Measurements from ENCODE around the gene CFAP57. TPM values are rescaled to one million over a fixed set of nuclear protein-coding genes. Genes with fewer than 3 reads are reported as not detected.

CFAP57 gene
- polyA plus RNA-seq, 2 of the 4 experiments (the other 2 are of a cell fraction): 0.54 to 0.80 TPM

DNA sequence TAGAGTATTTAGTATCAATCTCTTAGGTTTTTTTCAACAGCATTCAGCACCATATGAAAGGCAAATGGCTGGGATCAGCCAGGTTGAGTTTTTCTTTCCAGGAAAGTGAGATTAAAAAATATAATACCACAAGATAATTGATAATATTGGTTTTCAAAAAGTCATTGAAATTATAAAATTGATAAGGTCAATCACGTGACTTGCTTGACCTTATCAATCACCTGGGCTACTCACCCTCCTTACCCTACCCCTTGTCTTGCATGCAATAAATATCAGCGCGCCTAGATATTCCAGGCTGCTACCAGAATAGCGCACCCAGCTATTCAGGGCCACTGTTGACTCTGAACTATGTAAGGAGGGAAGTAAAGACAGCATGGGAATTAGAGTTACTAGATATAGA is 31.5 kb upstream of the CFAP57 start (continued):
- TF ChIP-seq HOXA7 (CRISPR knock-in tag; IDR thresholded peaks at IDR 0.05): no peak
- no peak for TF ChIP-seq EP300 (IDR thresholded peaks at IDR 0.05)
- TF ChIP-seq EHMT2 (IDR thresholded peaks at IDR 0.05; ENCODE audit: low read depth): no peak
- TF ChIP-seq JUN (IDR thresholded peaks at IDR 0.05): no peak
- no peak for TF ChIP-seq ZNF302 (CRISPR knock-in tag; IDR thresholded peaks at IDR 0.05)
- no peak for TF ChIP-seq CBX2 (IDR thresholded peaks at IDR 0.05; ENCODE audit: borderline replicate concordance, low read depth)

DNA sequence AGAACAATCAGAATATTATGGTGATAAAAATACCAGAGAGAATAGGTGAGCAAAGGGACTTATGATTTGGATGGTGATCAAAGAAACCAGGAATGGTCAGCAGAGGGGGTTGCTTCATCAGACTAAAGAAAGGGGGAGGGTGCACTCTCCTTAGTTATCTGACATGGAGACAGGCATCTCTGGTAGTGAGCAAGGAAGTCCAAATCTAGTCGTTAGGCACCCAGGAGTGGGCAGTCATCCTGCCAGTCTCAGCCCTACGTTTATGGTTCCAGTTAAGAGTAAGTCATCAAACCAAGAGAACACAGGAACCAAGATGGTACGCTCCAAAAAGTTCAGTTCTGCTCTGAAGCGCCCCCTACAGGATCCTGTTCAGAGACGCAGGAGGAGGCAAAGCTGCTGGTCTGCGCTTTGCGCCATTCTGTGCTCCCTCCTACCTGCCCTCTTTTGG is 28.7 kb upstream of the CFAP57 start:
- FAIRE-seq (no peak), ATAC-seq (peak in 1 of 2 experiments; percentile 54; a peak in 3 of 6 replicates), DNase-seq (ENCODE audit: low read depth in 1 of 2, low spot score in 1 of 2) (peak in 1 of 2 experiments; percentile 56)
- Histone ChIP-seq H3K4me1 (peaks cover 11% of the 10 kb centered on the region; the same call in 1 of the 3 replicates), H3K4me3 (no peak overlapping the region), H3K9me3 (no peaks in the 10 kb centered on the region), H3K27ac (no peak overlapping the region), H3K4me2 (peak overlapping the region; percentile 23; the same call in 1 of the 3 replicates)
- ChIA-PET POLR2A (no interaction called here), CTCF (interaction anchor here (1.0 to 1.2 kb wide), 3 partner anchors 14 to 230 kb away, joined by 3 to 4 read pairs (median 3); no protein-coding TSS in a partner anchor)
- TF ChIP-seq RARB (CRISPR knock-in tag; IDR thresholded peaks at IDR 0.05) (no peak), RNF2 (IDR thresholded peaks at IDR 0.05; ENCODE audit: borderline replicate concordance, low read depth) (no peak), CBX2 (IDR thresholded peaks at IDR 0.05; ENCODE audit: borderline replicate concordance, low read depth) (no peak), NR3C1 (IDR thresholded peaks at IDR 0.05) (no peak), RAD21 (conservative IDR thresholded peaks at IDR 0.05 in 1 of 2, IDR thresholded peaks at IDR 0.05 in 1 of 2) (peak in 1 of 2 experiments; percentile 22; a peak in 1 of 5 replicates), EHF (CRISPR knock-in tag; IDR thresholded peaks at IDR 0.05) (no peak)
- TF ChIP-seq, protein P1, sequence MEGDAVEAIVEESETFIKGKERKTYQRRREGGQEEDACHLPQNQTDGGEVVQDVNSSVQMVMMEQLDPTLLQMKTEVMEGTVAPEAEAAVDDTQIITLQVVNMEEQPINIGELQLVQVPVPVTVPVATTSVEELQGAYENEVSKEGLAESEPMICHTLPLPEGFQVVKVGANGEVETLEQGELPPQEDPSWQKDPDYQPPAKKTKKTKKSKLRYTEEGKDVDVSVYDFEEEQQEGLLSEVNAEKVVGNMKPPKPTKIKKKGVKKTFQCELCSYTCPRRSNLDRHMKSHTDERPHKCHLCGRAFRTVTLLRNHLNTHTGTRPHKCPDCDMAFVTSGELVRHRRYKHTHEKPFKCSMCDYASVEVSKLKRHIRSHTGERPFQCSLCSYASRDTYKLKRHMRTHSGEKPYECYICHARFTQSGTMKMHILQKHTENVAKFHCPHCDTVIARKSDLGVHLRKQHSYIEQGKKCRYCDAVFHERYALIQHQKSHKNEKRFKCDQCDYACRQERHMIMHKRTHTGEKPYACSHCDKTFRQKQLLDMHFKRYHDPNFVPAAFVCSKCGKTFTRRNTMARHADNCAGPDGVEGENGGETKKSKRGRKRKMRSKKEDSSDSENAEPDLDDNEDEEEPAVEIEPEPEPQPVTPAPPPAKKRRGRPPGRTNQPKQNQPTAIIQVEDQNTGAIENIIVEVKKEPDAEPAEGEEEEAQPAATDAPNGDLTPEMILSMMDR (IDR thresholded peaks at IDR 0.05): peak; percentile 36
- 27% methylated on average over 7 of the region's 7 CpGs for WGBS (ENCODE audit: missing lambda C conversion rate)

DNA sequence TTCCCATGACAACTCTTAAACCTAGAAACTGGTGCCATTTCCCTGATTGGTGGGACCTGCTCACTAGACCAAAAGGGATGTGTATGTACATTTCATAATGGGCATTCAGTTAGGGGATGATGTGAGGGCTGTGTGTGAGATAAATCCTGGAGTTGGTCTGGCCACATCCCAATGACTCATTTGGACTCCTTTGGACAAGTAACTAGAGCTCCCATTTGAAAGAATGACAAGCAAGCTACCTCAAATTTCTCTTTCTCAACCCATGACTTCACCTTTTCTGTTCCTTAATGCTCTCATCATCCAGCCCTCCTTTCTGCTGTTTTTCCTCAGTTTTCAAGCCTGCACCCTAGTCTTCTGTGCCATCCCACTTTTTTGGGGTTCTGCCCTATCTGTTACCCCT is 27.9 kb upstream of the CFAP57 start:
- peaks cover 11% of the 10 kb centered on the region; the same call in 1 of the 3 replicates for H3K4me1 ChIP-seq
- no peak for ATAC-seq
- no peak overlapping the region for H3K4me3 ChIP-seq
- ChIA-PET CTCF (interaction anchor here (1.0 to 1.5 kb wide), 4 partner anchors 12 to 231 kb away, joined by 3 to 4 read pairs (median 3); no protein-coding TSS in a partner anchor), POLR2A (no interaction called here)
- FAIRE-seq: no peak
- no peak overlapping the region for H3K27ac ChIP-seq
- DNase-seq (ENCODE audit: low read depth in 1 of 2, low spot score in 1 of 2): peak in 1 of 2 experiments; percentile 31
- H3K9me3 ChIP-seq: no peaks in the 10 kb centered on the region
- H3K4me2 ChIP-seq: no peak overlapping the region
- TF ChIP-seq JUNB (IDR thresholded peaks at IDR 0.05): no peak
- peak in 1 of 2 experiments; percentile 44; a peak in 1 of 4 replicates for TF ChIP-seq CEBPB (IDR thresholded peaks at IDR 0.05)

DNA sequence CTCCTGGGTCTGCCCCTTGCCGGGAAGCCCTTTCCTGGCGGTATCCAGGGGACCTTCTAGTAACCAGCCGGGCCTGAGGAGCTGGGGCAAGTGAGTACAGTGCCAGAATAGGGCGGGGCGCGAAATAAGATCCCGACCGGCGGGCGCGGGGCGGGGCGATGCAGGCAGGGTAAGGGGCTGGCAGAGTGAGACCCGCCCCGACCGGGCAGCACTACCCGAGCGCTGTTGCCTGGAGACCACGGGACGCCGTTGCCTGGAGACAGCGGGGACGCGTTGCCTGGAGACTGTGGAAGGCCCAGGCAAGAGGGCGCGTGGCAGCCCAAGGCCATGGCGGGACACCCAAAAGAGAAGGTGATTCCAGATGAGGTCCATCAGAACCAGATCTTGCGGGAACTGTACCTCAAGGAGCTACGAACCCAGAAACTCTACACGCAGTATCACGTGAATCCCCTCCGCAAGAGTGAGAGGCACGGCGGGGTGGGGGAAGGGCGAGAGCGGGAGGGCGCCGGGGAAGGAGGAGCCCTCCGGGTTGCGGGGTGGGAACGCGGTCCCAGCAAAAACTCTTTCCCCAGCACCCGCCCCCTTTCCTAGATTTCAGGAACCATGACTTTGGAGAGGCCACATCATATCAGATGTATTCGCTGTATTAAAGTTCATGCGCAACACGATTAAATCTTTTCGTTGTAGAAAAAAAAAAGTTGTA is 24.4 kb upstream of the CFAP57 start:
- FAIRE-seq: no peak

More for the DNA sequence above, 24.4 kb upstream of the CFAP57 start:
- ChIA-PET POLR2A (interaction anchor here (1.1 kb wide), 1 partner anchor 24 kb away, joined by 3 read pairs; the partner anchor contains the start of genes CFAP57 and EBNA1BP2), CTCF (no interaction called here)
- H3K9me3 ChIP-seq: no peaks in the 10 kb centered on the region
- peak overlapping the region; percentile 72 for H3K4me2 ChIP-seq
- H3K4me3 ChIP-seq: peak overlapping the region; percentile 47
- 51% methylated on average over 30 of the region's 47 CpGs for WGBS (ENCODE audit: missing lambda C conversion rate)
- peak overlapping the region in 1 of 2 experiments; percentile 45; a peak in 3 of 6 replicates for H3K27ac ChIP-seq
- ATAC-seq (peak; percentile 84 to 92), DNase-seq (ENCODE audit: low read depth in 1 of 2, low spot score in 1 of 2) (peak in 1 of 2 experiments; percentile 64)
- H3K4me1 ChIP-seq: peaks cover 11% of the 10 kb centered on the region; the same call in 1 of the 3 replicates
- TF ChIP-seq FOXS1 (CRISPR knock-in tag; IDR thresholded peaks at IDR 0.05) (no peak), PHF8 (IDR thresholded peaks at IDR 0.05; ENCODE audit: borderline replicate concordance, low read depth) (no peak), RFX5 (IDR thresholded peaks at IDR 0.05) (no peak), TP53 (CRISPR knock-in tag; IDR thresholded peaks at IDR 0.05) (no peak), CHD4 (IDR thresholded peaks at IDR 0.05; ENCODE audit: borderline replicate concordance) (no peak), EP300 (IDR thresholded peaks at IDR 0.05) (no peak)
